ENCODE results near the gene ZSCAN5B. TPM values are rescaled to one million over a fixed set of nuclear protein-coding genes. Genes with fewer than 3 reads are reported as not detected.
A peak's percentile ranks its signal among the peaks of the same experiment; 100 is the strongest.

Gene ZSCAN5B
- total and polyA plus RNA-seq, 5 donors, result not detected

DNA sequence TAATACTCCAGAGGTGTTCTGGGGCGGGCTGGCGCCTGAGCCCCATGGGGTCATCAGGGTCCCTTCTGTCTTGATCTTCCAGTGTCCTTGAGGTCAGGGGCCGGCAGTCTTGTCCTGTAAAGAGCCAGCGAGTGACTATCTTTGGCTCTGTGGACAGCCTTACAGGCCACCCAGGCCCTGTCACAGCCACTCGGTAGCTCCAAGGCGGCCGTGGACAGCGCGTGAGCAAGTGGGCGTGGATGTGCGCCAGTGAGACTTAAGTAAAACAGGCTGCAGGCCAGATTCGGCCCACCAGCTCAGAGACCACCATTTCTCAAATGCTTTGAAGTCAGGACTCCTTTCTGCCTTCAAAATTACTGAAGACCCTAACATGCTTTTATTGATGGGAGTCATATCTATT is 52.8 kb downstream of the ZSCAN5B start:
- H3K27me3 ChIP-seq (ENCODE audit: control insufficient read depth, insufficient read depth), result no peaks in the 10 kb centered on the region
- no peak overlapping the region for H3K27ac ChIP-seq (ENCODE audit: low read length)
- DNase-seq (no peak), ATAC-seq (no peak)
- H3K4me1 ChIP-seq (ENCODE audit: control insufficient read depth, insufficient read depth, low read length), result peaks cover 4% of the 10 kb centered on the region
- no peaks in the 10 kb centered on the region for H3K9me3 ChIP-seq (ENCODE audit: control insufficient read depth, low read length)
- no peak overlapping the region for H3K4me3 ChIP-seq (ENCODE audit: low read length)
- 87% methylated on average over 12 of the region's 12 CpGs for WGBS
- intact Hi-C loops (cut with DNase I), result no loop called here

- Histone ChIP-seq H3K27me3 (ENCODE audit: control insufficient read depth, insufficient read depth) (no peaks in the 10 kb centered on the region), H3K4me1 (ENCODE audit: control insufficient read depth, insufficient read depth, low read length) (peaks cover 3% of the 10 kb centered on the region), H3K4me3 (ENCODE audit: low read length) (no peak overlapping the region), H3K27ac (ENCODE audit: low read length) (no peak overlapping the region), H3K9me3 (ENCODE audit: control insufficient read depth, low read length) (no peaks in the 10 kb centered on the region)
- 60% methylated on average over 6 of the region's 6 CpGs for WGBS
- intact Hi-C loops (cut with DNase I), result no loop called here
- no peak for DNase-seq
- ATAC-seq, result no peak
Observed at GRCh38 chr19:56144376-56144775, 53.2 kb downstream of the ZSCAN5B start.

GRCh38 chr19:56142897-56143434 is 54.6 kb downstream of the ZSCAN5B start:
- Histone ChIP-seq H3K9me3 (ENCODE audit: control insufficient read depth, low read length) (no peaks in the 10 kb centered on the region), H3K27me3 (ENCODE audit: control insufficient read depth, insufficient read depth) (no peaks in the 10 kb centered on the region), H3K4me1 (ENCODE audit: control insufficient read depth, insufficient read depth, low read length) (peaks cover 3% of the 10 kb centered on the region), H3K27ac (ENCODE audit: low read length) (no peak overlapping the region), H3K4me3 (ENCODE audit: low read length) (no peak overlapping the region)
- WGBS, result 76% methylated on average over 4 of the region's 4 CpGs
- intact Hi-C loops (cut with DNase I), result no loop called here
- no peak for ATAC-seq
- no peak for DNase-seq

DNA sequence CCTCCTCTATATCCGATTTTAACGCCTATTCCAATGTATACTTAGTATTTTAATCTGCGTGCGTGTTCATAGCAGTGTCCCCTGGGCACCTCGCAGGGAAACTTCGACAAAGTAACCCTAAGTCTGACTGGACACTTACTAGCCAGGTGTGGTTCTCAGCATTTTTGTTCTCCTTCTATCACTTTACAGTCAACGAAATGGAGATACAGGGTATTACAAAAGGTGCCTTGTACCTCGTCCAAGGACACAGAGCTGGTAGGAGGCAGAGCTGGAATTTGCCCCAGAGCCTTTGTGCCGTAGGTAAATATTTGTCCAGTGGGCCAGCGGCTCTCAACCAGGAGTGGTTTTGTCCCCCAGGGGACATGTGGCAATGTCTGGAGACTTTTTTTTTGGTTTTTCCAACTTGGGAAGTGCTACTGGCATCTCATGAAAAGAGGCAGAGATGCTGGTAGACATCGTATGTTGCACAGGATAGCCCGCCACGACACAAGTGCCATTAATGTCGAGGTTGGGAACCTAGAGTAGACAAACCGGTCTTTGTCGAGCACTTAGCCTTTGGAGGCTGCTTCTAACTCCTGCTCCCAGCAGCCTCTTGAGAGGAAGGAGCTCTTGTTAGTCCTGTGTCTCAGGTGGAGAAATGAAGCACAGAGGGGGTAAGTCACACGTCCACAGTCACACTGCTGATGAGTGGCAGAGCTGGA is 55.3 kb downstream of the ZSCAN5B start:
- ATAC-seq (no peak), DNase-seq (no peak)
- peak overlapping the region; percentile 56 for H3K4me3 ChIP-seq (ENCODE audit: low read length)
- H3K27ac ChIP-seq (ENCODE audit: low read length), result no peak overlapping the region
- H3K4me1 ChIP-seq (ENCODE audit: control insufficient read depth, insufficient read depth, low read length), result peaks cover 3% of the 10 kb centered on the region
- intact Hi-C loops (cut with DNase I), result no loop called here
- no peaks in the 10 kb centered on the region for H3K9me3 ChIP-seq (ENCODE audit: control insufficient read depth, low read length)
- WGBS, result 63% methylated on average over 17 of the region's 17 CpGs
- H3K27me3 ChIP-seq (ENCODE audit: control insufficient read depth, insufficient read depth), result no peaks in the 10 kb centered on the region

DNA sequence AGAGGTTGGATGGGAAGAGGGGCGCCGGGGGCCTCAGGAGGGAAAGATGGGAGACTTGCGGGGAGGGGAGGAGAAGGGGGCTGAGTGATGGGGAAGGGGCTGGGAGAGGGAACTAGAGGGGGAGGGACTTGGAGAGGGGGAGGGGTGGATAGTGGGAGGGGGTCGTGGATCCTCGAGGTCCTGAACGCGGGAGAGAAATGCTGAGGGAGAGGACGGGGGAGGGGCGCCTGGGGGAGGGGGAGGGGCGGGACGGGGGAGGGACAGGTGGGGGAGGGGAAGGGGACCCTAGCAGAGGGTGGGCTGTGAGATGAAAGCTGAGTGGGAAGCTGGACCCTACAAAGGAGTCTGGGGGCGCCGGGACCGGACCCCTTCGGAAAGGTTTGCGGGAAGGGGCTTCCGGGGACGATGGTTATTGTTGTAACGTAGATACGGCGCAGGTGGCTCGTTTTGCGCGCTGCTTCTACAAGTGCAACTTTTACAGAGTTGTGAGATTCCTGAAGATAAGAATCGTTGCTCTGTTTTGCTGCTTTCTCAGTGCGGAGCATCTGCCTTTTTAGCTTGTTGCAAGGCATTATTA is 56.1 kb downstream of the ZSCAN5B start:
- DNase-seq, result peak in 1 of 3 donors; percentile 69
- Histone ChIP-seq H3K27ac (ENCODE audit: low read length) (no peak overlapping the region), H3K9me3 (ENCODE audit: control insufficient read depth, low read length) (no peaks in the 10 kb centered on the region), H3K27me3 (ENCODE audit: control insufficient read depth, insufficient read depth) (no peaks in the 10 kb centered on the region), H3K4me3 (ENCODE audit: low read length) (peak overlapping the region; percentile 56), H3K4me1 (ENCODE audit: control insufficient read depth, insufficient read depth, low read length) (peaks cover 3% of the 10 kb centered on the region)
- ATAC-seq, result peak in 1 of 2 donors; percentile 2
- WGBS, result 2% methylated on average over 26 of the region's 26 CpGs
- intact Hi-C loops (cut with DNase I), result loop anchor here in 1 of 4 donors (2.0 kb wide), 1 partner anchor 21 kb away; the partner anchor contains the start of gene ZNF787

DNA sequence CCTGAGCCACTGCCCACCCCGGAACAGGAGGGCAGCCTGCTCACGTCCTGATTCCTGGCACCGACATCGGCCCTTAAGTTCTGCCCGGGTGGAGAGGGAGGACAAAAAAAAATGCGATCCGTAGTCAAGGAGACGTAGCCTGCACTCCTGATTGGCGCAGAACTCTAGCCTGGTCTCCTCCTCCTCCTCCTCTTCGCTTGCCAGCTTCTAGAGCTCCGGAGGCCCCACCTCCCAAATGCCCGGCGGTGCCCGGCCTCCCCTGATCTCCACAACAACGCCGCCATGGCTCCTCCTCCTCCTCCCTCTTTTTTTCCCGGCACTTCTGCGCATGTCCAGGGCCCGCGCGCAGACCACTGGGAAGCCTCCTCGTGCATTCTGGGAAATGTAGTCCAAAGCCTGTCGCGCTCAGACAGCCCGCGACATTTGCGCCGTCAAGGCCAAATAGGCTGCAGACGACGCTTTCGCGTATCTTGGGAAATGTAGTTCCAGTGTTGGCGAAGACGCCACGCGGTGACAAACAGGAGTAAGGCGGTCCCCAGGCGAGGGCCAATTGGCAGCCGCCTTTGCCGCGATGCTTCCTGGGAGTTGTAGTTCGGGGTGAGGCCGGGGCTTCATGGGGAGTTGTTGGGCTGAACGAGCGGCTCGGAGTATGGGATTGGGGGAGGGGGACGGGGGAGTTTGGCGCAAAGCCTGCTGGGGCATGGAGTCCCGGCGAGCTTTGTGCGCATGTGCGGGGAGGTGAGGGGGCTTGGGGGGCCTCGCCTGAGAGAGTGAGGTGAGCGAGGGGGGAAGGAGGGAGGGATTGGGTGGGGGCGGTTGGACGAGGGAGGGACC is 56.8 kb downstream of the ZSCAN5B start, which contains the start of gene ZNF444:
Gene ZNF444, plus strand, starts transcription at position 705 of the 834 bp plus-strand sequence. CDS start 5,625 bp downstream, outside the sequence.
- intact Hi-C loops (cut with DNase I), result loop anchor here in 1 of 4 donors (2.0 kb wide), 1 partner anchor 20 kb away; the partner anchor contains the start of gene ZNF787
- DNase-seq (peak; percentile 98 to 99 (median 99)), ATAC-seq (peak; percentile 95)
- Histone ChIP-seq H3K27ac (ENCODE audit: low read length) (peak within 1 kb of the TSS; percentile 59), H3K4me3 (ENCODE audit: low read length) (peak within 1 kb of the TSS; percentile 56), H3K4me1 (ENCODE audit: control insufficient read depth, insufficient read depth, low read length) (peaks cover 3% of the 10 kb centered on the region), H3K9me3 (ENCODE audit: control insufficient read depth, low read length) (no peaks in the 10 kb centered on the region), H3K27me3 (ENCODE audit: control insufficient read depth, insufficient read depth) (no peaks in the 10 kb centered on the region)
- under 1% methylated on average over 56 of the region's 56 CpGs for WGBS

DNA sequence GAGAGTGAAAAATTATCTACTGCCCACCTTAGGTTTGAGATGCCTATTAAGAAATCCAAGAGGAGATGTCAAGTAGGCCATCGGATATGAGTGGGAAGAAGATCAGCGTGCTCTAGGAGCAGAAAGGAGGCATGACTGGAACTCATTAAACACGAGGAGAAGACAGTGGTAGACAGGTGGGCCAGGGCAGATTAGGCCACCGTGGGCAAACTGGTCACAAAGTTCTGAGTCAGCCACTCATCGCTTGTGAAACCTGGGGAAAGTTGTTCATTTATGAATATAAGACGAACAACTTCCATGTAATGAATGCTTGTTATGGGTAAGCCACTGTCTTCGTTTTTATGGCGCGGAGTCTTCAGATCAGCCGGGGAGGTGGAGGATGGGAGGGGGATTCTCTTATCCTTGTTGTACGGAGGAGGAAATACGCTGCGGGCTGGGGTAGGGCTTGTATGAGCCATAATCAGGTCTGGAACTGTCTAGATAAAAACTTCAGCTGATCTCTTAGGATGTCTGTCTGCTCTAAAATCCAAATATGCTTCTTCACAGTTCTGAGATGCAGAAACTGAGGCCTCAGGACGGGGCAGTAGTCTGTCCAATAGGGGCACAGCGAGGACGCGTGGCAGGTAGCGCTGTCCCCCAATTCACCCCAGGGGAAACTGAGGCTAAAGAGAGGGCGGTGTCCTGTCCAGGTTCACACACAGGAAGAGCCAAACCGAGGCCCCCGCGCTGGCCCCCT is 57.6 kb downstream of the ZSCAN5B start:
- intact Hi-C loops (cut with DNase I), result loop anchor here in 1 of 4 donors (2.0 kb wide), 1 partner anchor 19 kb away; the partner anchor contains the start of gene ZNF787
- DNase-seq (no peak), ATAC-seq (no peak)
- H3K27ac ChIP-seq (ENCODE audit: low read length), result peak overlapping the region; percentile 59
- H3K4me3 ChIP-seq (ENCODE audit: low read length), result peak overlapping the region; percentile 56
- 24% methylated on average over 22 of the region's 22 CpGs for WGBS
- no peaks in the 10 kb centered on the region for H3K27me3 ChIP-seq (ENCODE audit: control insufficient read depth, insufficient read depth)
- no peaks in the 10 kb centered on the region for H3K9me3 ChIP-seq (ENCODE audit: control insufficient read depth, low read length)
- peaks cover 3% of the 10 kb centered on the region for H3K4me1 ChIP-seq (ENCODE audit: control insufficient read depth, insufficient read depth, low read length)

Other genes starting within 250 kb of the ZSCAN5B start
- not detected for gene NLRP8, start 250.0 kb downstream of the ZSCAN5B start, total RNA-seq
- not detected for gene NLRP8, start 250.0 kb downstream of the ZSCAN5B start, polyA plus RNA-seq
- gene NLRP5, start 211.0 kb downstream of the ZSCAN5B start, total RNA-seq, result not detected
- gene NLRP5, start 211.0 kb downstream of the ZSCAN5B start, polyA plus RNA-seq, result not detected
- 10 to 100 TPM; 22.0 to 29.2 (median 26.2) TPM for gene ZNF787, start 76.5 kb downstream of the ZSCAN5B start, total RNA-seq
- gene ZNF787, start 76.5 kb downstream of the ZSCAN5B start, polyA plus RNA-seq, result 25.4 TPM
- gene ZNF444, start 56.5 kb downstream of the ZSCAN5B start, total RNA-seq, result 10 to 100 TPM; 19.3 to 29.3 (median 23.1) TPM
- 20.0 TPM for gene ZNF444, start 56.5 kb downstream of the ZSCAN5B start, polyA plus RNA-seq
- gene GALP, start 21.8 kb downstream of the ZSCAN5B start, total RNA-seq, result not detected
- not detected for gene GALP, start 21.8 kb downstream of the ZSCAN5B start, polyA plus RNA-seq
- not detected for gene ZSCAN5C, start 4.5 kb upstream of the ZSCAN5B start, total RNA-seq
- not detected for gene ZSCAN5C, start 4.5 kb upstream of the ZSCAN5B start, polyA plus RNA-seq
- not detected for gene EDDM13, start 75.0 kb upstream of the ZSCAN5B start, total RNA-seq
- gene EDDM13, start 75.0 kb upstream of the ZSCAN5B start, polyA plus RNA-seq, result 0.32 TPM
- gene ZSCAN5A, start 117.1 kb upstream of the ZSCAN5B start, total RNA-seq, result 10 to 100 TPM; 18.2 to 25.8 (median 21.7) TPM
- gene ZSCAN5A, start 117.1 kb upstream of the ZSCAN5B start, polyA plus RNA-seq, result 16.5 TPM
- 1 to 10 TPM; 3.6 to 5.8 (median 4.8) TPM for gene ZNF582, start 195.8 kb upstream of the ZSCAN5B start, total RNA-seq
- 6.3 TPM for gene ZNF582, start 195.8 kb upstream of the ZSCAN5B start, polyA plus RNA-seq
- 1 to 10 TPM; 5.6 to 8.6 (median 7.0) TPM for gene ZNF583, start 206.5 kb upstream of the ZSCAN5B start, total RNA-seq
- gene ZNF583, start 206.5 kb upstream of the ZSCAN5B start, polyA plus RNA-seq, result 3.1 TPM